GM18520 (cell line): Measurements from ENCODE around the gene SPTBN1.
"Not testable (repeated sequence)": the region's sequence is repeated elsewhere in the genome, so short reads cannot be mapped to it uniquely, and the experiment has no call there.

Experiments
- ATAC-seq: cut with Tn5 transposase; IDR thresholded peaks from one replicate; pipeline ENCODE4 v1.9.1; 2021; ENCODE audit not compliant: unreplicated experiment

The SPTBN1 gene

GRCh38 chr2:54500404-54501205 is 44.5 kb downstream of the SPTBN1 start:
- ATAC-seq = no peak

- no peak for ATAC-seq
These were observed 46.6 kb downstream of the SPTBN1 start for GRCh38 chr2:54502731-54503130.

GRCh38 chr2:54503192-54503591 is 47.1 kb downstream of the SPTBN1 start:
- no peak for ATAC-seq

GRCh38 chr2:54503828-54504227 is 47.7 kb downstream of the SPTBN1 start:
- no peak for ATAC-seq

- no peak for ATAC-seq
These were observed 48.7 kb downstream of the SPTBN1 start for GRCh38 chr2:54504866-54505265.

- ATAC-seq = no peak
These were observed 52.4 kb downstream of the SPTBN1 start for GRCh38 chr2:54508541-54508940.

GRCh38 chr2:54509043-54509442 is 52.9 kb downstream of the SPTBN1 start:
- not testable (repeated sequence) for ATAC-seq

GRCh38 chr2:54510916-54511315 is 54.8 kb downstream of the SPTBN1 start:
- ATAC-seq = no peak

- no peak for ATAC-seq
These were observed 56.1 kb downstream of the SPTBN1 start for GRCh38 chr2:54512183-54512582.

GRCh38 chr2:54512663-54513362 is 56.7 kb downstream of the SPTBN1 start:
- no peak for ATAC-seq

GRCh38 chr2:54513363-54513715 is 57.2 kb downstream of the SPTBN1 start:
- ATAC-seq = no peak

- no peak for ATAC-seq
These were observed 58.9 kb downstream of the SPTBN1 start for GRCh38 chr2:54514822-54515569.

- no peak for ATAC-seq
These were observed 60.7 kb downstream of the SPTBN1 start for GRCh38 chr2:54516842-54517241.

- not testable (repeated sequence) for ATAC-seq
These were observed 61.9 kb downstream of the SPTBN1 start for GRCh38 chr2:54518016-54518415.

GRCh38 chr2:54518430-54518829 is 62.3 kb downstream of the SPTBN1 start:
- ATAC-seq = no peak

- no peak for ATAC-seq
These were observed 63.8 kb downstream of the SPTBN1 start for GRCh38 chr2:54519841-54520459.

GRCh38 chr2:54520687-54521086 is 64.6 kb downstream of the SPTBN1 start:
- no peak for ATAC-seq

GRCh38 chr2:54522624-54523281 is 66.6 kb downstream of the SPTBN1 start:
- ATAC-seq = no peak

- no peak for ATAC-seq
These were observed 67.3 kb downstream of the SPTBN1 start for GRCh38 chr2:54523324-54523959.

- no peak for ATAC-seq
These were observed 68.3 kb downstream of the SPTBN1 start for GRCh38 chr2:54524226-54524991.
